ENCODE results near the gene GNG14.
A peak's percentile ranks its signal among the peaks of the same experiment; 100 is the strongest.

The GNG14 gene

DNA sequence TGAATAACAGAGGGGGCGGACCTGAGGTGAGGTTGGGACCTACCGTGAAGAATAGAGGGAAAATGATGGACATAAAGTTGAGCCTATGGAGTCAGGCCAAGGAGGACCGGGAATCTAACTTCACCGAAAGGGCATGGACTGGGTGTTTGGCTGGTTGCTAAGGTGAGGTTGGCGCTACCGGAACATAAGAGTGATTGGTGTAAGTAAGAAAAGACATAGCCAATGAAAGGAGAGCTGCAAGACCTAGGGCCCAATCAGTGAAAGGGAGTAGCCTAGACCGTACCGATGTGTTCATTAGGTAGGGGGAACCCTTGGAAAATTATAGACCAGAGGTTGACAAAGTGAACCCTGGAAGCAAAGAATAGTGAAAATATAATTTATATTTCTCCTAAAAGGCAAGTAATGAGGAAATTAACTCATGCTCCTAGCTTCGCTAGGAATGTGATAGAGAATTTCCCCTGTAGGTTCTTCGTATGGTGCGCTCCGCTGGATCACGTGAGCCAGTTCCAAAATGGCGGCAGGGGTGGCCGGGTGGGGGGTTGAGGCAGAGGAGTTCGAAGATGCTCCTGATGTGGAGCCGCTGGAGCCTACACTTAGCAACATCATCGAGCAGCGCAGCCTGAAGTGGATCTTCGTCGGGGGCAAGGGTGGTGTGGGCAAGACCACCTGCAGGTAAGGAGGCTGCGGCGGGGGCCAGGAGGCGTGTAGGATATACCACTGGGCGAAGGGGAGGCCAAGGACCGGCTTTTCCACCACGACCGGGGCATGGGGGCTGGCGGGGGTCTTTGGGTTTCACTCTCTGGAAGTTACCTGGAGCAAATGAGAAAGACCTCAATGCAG lies 49.4 kb downstream of the GNG14 start, which contains the start of gene GET3:
TSS of gene GET3 (plus strand) at position 503 of the 840 bp plus-strand sequence. CDS start at position 512, 9 bp downstream.
- Mint-ChIP-seq H3K9me3 (no peaks in the 10 kb centered on the region), H3K4me1 (ENCODE audit: low read depth) (peaks cover 36% of the 10 kb centered on the region), H3K36me3 (ENCODE audit: low read depth) (peaks cover 57% of the 10 kb centered on the region), H3K27me3 (no peaks in the 10 kb centered on the region), H3K4me3 (peak within 1 kb of the TSS; percentile 100), H3K27ac (peak within 1 kb of the TSS; percentile 99)
- peak; percentile 83 for DNase-seq

DNA sequence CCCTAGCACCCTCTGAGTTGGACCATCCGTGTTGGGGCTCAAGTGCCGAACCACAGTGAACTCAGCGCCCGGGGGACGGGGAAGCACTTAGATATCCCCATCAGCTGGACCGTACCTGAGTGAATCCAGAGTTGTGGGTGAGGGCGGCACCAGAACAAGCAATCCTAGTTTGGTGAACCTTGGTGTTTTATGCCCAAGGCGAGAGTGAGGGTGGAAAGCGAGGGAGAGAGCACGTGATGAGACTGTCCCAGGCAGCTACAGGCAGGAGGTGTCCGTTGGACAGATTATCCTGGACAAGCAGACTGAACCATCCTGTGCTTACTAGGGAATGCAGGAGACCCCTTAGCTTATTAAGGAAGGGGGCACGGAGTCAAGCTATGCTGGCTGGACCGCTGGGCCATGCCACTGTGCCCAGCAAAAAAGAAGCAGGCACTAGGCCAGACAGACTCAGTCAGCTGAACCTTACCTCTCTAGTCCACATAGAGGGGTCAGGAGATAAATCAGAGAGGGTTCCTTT lies 50.1 kb downstream of the GNG14 start:
- no peaks in the 10 kb centered on the region for H3K9me3 Mint-ChIP-seq
- peak overlapping the region; percentile 100 for H3K4me3 Mint-ChIP-seq
- peak overlapping the region; percentile 99 for H3K27ac Mint-ChIP-seq
- peaks cover 55% of the 10 kb centered on the region for H3K36me3 Mint-ChIP-seq (ENCODE audit: low read depth)
- peaks cover 31% of the 10 kb centered on the region for H3K4me1 Mint-ChIP-seq (ENCODE audit: low read depth)
- no peaks in the 10 kb centered on the region for H3K27me3 Mint-ChIP-seq
- DNase-seq, result no peak

All from activated T-cell treated with anti-CD3 and anti-CD28 coated beads, Interleukin-2, amount 50 U/mL, for 24 hours (primary cell).